ENCODE data around the gene ZNF609. TPM values are rescaled to one million over a fixed set of nuclear protein-coding genes. Genes with fewer than 3 reads are reported as not detected.
"Not testable (repeated sequence)": the region's sequence is repeated elsewhere in the genome, so short reads cannot be mapped to it uniquely, and the experiment has no call there.

ZNF609 gene
- total RNA-seq, 1 donor from 2014 or later: 16.0 TPM

DNA sequence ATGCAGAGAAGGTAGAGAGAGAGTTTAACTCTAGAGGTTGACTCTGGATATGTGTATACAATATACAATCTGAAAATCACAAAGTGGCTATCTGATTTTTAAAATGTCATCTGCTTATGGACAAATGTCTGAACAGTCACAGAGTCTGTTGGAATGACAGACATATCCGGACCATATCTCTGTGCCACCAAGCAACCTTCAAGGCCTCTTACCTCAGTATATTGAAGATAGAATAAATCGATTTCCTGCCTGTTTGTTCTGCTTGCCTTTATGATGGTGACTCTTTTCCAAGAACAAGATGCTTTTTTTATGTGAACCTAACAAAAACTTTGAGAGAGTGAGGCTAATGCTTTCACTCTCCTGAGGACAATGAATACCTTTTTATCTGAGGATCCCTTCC is 163.9 kb downstream of the ZNF609 start:
- peaks cover 0 to 4% of the 10 kb centered on the region in 2 donors for H3K36me3 ChIP-seq

DNA sequence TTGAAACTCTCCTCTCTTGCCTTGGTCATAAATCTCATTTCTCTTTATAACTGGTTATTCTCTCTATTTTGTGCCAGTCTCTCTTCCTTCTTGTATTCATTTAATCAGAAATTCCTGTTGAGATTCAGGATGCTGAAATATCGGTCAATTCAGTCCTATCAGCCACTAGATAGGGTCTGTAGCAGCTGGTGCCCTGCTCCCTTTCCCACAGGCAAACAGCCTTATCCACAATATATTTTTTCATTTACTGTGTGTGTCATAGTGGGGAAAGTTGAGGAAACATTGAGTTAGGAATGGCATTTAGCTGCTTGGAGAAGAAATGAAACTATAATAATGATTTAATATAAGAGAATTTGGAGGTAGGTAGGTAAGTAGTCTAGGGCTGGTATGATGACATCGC is 168.7 kb downstream of the ZNF609 start:
- Histone ChIP-seq H3K4me1 (no peaks in the 10 kb centered on the region), H3K27ac (no peak overlapping the region), H3K9me3 (no peaks in the 10 kb centered on the region), H3K36me3 (no peaks in the 10 kb centered on the region), H3K4me3 (no peak overlapping the region), H3K27me3 (no peaks in the 10 kb centered on the region)
- no peak for DNase-seq (ENCODE audit: low spot score in 2 of 2)
- TF ChIP-seq, protein P1, sequence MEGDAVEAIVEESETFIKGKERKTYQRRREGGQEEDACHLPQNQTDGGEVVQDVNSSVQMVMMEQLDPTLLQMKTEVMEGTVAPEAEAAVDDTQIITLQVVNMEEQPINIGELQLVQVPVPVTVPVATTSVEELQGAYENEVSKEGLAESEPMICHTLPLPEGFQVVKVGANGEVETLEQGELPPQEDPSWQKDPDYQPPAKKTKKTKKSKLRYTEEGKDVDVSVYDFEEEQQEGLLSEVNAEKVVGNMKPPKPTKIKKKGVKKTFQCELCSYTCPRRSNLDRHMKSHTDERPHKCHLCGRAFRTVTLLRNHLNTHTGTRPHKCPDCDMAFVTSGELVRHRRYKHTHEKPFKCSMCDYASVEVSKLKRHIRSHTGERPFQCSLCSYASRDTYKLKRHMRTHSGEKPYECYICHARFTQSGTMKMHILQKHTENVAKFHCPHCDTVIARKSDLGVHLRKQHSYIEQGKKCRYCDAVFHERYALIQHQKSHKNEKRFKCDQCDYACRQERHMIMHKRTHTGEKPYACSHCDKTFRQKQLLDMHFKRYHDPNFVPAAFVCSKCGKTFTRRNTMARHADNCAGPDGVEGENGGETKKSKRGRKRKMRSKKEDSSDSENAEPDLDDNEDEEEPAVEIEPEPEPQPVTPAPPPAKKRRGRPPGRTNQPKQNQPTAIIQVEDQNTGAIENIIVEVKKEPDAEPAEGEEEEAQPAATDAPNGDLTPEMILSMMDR (IDR thresholded peaks at IDR 0.05): no peak
- intact Hi-C loops (cut with DNase I): no loop called here

More for the DNA sequence above, 163.9 kb downstream of the ZNF609 start:
- no peak overlapping the region for H3K27ac ChIP-seq
- no peak overlapping the region for H3K4me3 ChIP-seq
- TF ChIP-seq, protein P1 (IDR thresholded peaks at IDR 0.05): no peak
- no peak for DNase-seq (ENCODE audit: low spot score in 2 of 2)
- no peaks in the 10 kb centered on the region for H3K27me3 ChIP-seq
- H3K9me3 ChIP-seq: no peaks in the 10 kb centered on the region
- intact Hi-C loops (cut with DNase I): no loop called here
- peaks cover 2 to 11% of the 10 kb centered on the region in 2 donors for H3K4me1 ChIP-seq

DNA sequence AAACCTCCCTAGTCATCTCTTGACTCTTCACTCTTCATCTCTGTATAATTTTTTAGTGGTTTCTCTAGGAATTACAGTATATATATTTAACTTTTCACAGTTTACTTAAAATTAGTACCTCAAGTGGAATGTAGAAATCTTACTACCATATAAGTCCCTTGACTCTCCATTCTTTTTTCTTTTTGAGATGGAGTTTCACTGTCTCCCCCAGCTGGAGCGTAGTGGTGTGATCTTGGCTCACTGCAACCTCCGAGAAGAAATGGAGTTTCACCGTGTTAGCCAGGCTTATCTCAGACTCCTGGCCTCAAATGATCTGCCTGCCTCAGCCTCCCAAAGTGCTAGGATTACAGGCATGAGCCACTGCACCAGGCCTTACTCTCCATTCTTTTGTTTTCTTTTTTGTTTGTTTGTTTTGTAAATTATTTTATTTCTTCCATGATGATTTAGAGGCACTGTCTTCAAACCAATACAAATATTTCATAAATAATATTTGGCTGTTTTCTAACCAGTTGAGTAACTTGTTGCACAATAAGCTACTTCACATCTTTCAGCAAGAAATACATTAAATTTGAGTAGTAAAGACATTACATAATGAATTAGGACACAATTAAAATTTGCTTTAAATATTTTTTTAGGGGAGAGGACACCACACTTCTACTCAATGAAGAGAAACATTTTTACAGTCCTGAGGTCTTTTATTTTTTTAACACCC is 170.2 kb downstream of the ZNF609 start:
- peaks cover 4 to 8% of the 10 kb centered on the region in 2 donors for H3K4me1 ChIP-seq
- H3K9me3 ChIP-seq: no peaks in the 10 kb centered on the region

DNA sequence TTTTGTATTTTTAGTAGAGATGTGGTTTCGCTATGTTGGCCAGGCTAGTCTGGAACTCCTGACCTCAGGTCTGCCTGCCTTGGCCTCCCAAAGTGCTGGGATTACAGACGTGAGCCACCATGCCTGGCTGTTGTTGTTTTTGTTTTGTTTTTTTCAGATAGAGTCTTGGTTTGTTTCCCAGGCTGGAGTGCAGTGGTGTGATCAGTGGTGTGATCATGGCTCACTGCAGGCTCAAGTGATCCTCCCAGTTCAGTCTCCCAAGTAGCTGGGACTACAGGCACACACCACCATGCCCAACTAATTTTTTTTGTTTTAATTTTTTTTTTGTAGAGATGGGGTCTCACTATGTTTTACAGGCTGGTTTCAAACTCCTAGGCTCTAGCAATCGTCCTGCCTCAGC is 172.3 kb downstream of the ZNF609 start:
- H3K4me3 ChIP-seq; H3K27ac ChIP-seq; intact Hi-C loops (cut with DNase I); H3K9me3 ChIP-seq; H3K27me3 ChIP-seq; DNase-seq (ENCODE audit: low spot score in 2 of 2); H3K36me3 ChIP-seq: not testable (repeated sequence)
- H3K4me1 ChIP-seq: peaks cover 4 to 12% of the 10 kb centered on the region in 2 donors

More for the DNA sequence above, 170.2 kb downstream of the ZNF609 start:
- intact Hi-C loops (cut with DNase I): no loop called here
- Histone ChIP-seq H3K27me3 (no peaks in the 10 kb centered on the region), H3K27ac (no peak overlapping the region), H3K4me3 (no peak overlapping the region), H3K36me3 (no peaks in the 10 kb centered on the region)
- TF ChIP-seq, protein P1 (IDR thresholded peaks at IDR 0.05): no peak
- DNase-seq (ENCODE audit: low spot score in 2 of 2): no peak

DNA sequence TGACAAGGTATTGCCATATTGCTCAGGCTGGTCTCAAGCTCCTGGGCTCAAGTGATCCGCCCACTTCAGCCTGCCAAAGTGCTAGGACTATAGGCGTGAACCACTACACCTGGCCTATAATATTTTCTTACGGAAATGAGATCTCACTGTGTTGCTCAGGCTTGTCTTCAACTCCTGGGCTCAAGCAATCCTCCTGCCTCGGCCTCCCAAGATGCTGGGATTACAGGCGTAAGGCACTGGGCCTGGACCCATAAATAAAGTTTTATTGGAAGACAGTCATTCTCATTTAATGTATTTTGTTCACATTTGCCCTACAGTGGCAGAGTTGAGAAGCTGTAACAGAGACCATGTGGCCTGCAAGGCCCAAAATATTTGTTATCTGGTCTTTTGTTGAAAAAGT is 173.0 kb downstream of the ZNF609 start:
- H3K27me3 ChIP-seq: no peaks in the 10 kb centered on the region
- intact Hi-C loops (cut with DNase I): no loop called here
- peaks cover 4 to 12% of the 10 kb centered on the region in 2 donors for H3K4me1 ChIP-seq
- no peak overlapping the region for H3K27ac ChIP-seq
- no peak for DNase-seq (ENCODE audit: low spot score in 2 of 2)
- peaks cover 0 to 5% of the 10 kb centered on the region in 2 donors for H3K9me3 ChIP-seq
- no peaks in the 10 kb centered on the region for H3K36me3 ChIP-seq
- TF ChIP-seq, protein P1 (IDR thresholded peaks at IDR 0.05): no peak
- no peak overlapping the region for H3K4me3 ChIP-seq

DNA sequence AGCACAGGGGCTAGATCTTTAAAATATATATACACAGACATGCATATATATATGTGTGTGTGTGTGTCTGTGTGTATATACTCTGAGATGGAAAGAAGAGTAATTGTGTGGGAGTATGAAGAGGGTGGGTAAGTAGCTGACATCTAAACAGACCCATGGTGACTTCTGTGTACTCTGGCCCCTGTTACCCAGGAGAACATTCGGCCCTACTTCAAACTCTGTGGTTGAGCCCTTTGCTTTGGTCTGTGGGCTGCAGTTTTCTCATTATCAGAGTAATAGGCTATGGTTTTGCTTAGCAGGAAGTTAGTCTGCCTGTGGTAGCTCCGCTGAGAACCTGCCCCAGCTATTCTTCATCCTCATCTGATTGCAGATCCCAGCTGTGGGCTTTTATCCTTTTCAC is 173.6 kb downstream of the ZNF609 start:
- DNase-seq (ENCODE audit: low spot score in 2 of 2): no peak
- H3K36me3 ChIP-seq: no peaks in the 10 kb centered on the region
- no peak overlapping the region for H3K27ac ChIP-seq
- TF ChIP-seq, protein P1 (IDR thresholded peaks at IDR 0.05): no peak
- H3K9me3 ChIP-seq: peaks cover 0 to 5% of the 10 kb centered on the region in 2 donors
- intact Hi-C loops (cut with DNase I): no loop called here
- H3K4me1 ChIP-seq: peaks cover 4 to 12% of the 10 kb centered on the region in 2 donors
- H3K27me3 ChIP-seq: no peaks in the 10 kb centered on the region
- no peak overlapping the region for H3K4me3 ChIP-seq

Data from ascending aorta (tissue), 2 donors.